DMS153 treated with DMSO at 0.1 percent for 48 hours (cell line): ENCODE results near the gene ZNF785.

Source experiments
- DNase-seq: peaks from one replicate; lab custom pipeline; 2025; ENCODE audit not compliant: unreplicated experiment; lab: John Stamatoyannopoulos, UW

ZNF785 gene

DNA sequence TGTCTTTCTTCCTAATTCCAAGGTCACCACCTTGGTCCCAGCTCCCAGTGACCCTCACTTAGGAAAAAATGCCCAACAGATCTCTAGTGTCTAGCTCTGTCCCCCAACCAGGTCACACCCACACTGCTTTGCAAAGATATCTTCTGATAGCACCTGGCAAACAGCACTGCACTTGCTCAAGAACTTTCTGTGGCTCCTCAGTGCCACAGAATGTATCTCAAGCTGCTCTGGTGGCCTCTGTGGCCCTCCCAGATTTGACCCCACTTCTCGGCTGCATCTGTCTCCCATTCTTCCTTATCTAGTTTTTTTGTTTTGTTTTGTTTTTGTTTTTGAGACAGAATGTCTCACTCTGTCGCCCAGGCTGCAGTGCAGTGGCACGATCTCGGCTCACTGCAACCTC, 19.0 kb downstream of the ZNF785 start:
- no peak for DNase-seq

DNA sequence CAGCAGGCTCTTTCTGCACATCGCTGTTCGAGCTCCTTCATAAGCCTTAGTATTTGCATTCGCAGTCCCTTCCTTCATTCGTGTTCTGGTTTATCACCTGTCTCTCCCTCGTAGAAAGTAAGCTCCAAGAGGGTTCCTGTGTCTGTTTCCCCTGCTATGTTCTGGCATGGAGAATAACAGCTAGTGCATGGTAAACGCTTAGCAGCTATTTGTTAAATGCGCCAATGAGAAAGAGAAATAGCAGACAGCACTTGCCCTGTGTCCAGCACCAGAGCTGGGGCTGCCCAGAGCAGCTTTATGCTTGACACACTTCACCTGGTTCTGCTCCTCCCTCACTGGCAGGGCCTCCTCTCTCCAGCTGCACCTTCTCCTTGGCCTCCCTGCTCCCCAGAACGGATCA, 19.5 kb downstream of the ZNF785 start:
- no peak for DNase-seq

DNA sequence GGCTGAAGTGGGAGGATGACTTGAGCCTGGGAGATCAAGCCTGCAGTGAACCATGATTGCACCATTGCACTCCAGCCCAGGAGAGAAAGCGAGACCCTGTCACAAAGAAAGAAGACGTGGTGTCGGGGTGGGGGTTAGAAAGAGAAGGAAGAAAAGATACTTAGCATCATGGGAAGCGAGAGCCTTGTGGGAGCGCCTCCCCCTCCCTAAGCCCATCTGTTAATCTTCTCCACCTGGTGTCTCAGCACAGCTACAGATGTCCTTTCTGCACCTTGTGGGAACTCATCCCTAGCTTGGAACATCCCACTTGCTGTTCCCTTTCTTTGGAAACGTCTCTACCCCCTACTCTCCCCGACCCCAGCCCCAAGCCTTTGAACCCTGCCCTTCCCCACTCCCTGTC, 20.0 kb downstream of the ZNF785 start:
- no peak for DNase-seq

DNA sequence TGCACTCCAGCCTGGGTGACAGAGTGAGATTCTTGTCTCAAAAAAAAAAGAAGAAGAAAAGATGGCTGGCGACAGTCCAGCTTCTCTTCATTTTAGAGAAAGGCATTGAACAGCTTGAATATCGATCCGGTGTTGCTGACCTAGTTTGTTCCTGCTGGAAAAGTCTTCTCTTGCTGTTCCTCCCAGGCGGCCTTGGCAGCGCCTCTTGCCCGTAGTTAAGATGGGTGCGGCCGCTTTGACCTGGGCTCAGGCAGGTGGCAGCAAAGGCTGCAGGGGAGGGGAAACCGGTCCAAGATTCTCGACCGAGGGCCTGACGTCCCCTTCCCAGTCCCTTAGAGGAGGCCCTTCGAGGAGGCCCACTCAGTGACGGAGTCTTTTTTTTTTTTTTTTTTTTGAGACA, 23.5 kb downstream of the ZNF785 start:
- no peak for DNase-seq

DNA sequence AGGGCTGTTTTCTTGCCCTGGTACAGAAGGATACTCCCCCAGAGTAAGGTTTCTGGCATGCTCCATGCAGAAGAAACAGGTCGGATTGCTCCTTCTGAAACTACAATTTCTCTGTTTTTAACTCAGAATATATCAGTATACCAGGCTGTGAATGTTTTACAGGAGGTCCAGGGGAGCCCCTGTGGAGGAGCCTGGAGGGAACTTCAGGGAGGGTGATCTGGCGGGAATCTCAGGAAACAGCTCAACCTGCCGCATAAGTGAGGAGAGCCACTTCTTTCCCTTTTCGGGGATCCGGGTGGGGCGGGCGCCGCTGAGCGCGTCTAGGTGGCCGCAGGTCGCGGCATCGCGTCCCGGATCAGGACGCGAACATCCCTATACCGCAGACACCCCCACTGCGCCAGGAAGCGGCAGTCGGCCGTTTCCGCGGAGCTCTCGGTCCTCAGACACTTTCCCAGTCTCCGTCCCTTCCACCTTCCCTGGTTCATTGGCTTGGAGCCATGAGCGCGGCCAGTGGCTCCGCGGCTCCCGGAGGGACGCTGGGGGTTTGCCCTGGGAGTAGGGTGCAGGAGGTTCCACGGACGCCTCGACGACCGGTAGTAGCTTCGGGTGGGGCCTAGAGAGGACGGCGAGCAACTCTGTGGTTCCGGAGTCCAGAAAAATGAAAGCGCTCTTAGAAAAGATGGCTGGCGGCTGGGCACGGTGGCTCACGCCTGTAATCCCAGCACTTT, 24.2 kb downstream of the ZNF785 start:
- no peak for DNase-seq

DNA sequence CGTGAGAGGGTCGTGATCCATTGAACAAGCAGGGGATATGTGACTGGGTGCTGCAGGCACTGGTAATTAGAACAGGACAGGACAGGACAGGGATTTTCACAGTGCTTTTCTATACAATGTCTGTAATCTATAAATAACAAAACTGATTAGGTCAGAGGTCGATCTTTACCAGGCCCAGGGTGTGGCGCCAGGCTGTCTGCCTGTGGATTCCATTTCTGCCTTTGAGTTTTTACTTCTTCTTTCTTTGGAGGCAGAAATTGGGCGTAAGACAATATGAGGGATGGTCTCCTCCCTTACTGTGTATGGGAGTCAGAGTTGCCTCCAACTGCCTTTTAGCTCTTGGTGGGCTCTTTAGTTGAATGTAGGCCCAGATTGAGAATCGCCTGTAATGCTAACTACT, 25.8 kb downstream of the ZNF785 start:
- no peak for DNase-seq

DNA sequence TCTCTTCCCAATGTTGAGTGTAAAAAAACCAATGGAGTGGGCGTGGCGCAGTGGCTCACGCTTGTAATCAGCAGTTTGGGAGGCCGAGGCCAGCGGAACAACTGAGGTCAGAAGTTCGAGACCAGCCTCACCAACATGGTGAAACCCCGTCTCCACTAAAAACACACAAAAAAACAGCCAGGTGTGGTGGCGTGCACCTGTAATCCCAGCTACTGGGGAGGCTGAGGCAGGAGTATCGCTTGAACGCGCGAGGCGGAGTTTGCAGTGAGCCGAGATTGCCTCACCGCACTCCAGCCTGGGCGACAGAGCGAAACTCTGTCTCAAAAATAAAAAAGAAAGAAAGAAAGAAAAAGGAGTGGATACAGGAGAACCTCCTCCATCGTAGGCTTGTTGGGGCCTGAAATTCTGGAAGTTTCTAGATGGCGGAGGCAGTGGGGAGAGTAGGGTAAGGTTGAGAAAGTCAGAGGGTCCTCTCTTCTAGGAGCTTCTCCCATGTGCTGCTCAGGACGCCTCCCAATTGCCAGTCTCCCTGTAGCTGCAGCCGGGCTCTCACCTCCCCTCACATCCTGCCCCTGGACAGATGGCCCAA, 26.6 kb downstream of the ZNF785 start:
- DNase-seq = no peak

DNA sequence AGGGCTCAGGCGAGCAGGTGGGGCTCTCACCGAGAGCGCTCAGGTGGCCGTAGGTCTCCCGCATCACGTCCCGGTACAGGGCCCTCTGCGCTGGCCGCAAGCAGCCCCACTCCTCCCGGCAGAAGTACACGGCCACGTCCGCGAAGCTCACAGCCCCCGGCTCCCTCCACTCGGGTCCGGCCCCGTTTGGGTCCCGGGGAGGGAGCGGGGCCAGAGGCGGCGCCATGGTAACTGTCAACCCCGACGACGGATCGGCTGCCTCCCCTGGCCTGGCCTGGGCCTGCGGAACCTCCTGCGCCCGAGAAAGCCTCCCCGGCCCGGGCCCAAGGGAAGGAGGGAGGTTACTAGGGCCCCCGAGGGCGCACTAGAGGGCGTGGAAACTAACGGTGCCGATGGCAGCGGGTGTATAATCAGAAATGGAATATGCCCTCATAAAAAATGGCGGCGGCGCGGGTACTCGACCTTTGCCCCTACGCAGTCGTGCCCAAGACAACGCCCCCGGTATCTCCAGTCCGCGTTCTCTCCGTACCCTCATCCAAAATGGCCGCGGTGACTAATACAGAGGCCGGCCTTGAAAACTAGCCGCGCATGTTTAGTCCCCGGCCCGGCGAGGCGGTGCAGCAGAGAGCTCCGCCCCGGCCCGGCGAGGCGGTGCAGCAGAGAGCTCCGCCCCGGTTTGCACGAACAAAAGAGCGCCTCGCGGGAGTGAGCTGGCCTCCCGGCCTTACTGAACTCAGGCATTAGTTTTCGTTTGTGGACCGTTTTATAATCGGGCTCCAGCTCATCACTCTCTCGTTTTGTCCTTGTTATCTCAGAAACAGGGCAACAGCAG, 27.3 kb downstream of the ZNF785 start, which contains the start of gene ZNF764:
ZNF764 (minus strand) TSS at position 418 of the 832 bp plus-strand sequence; CDS start at position 226, 192 bp downstream.
- peak; percentile 90 for DNase-seq

DNA sequence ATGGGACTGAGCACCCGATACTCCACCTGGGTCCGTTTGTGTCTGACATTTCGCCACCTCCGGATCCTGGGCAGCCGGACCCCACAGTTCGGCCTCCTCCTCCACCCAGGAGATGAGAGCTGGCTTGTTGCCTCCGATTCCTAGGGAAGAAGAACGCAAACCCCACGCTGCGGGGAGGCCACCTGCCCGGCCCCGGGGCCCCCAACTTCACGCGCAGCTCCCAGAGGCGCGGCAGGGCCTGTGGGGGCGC, 27.9 kb downstream of the ZNF785 start:
- DNase-seq = no peak

DNA sequence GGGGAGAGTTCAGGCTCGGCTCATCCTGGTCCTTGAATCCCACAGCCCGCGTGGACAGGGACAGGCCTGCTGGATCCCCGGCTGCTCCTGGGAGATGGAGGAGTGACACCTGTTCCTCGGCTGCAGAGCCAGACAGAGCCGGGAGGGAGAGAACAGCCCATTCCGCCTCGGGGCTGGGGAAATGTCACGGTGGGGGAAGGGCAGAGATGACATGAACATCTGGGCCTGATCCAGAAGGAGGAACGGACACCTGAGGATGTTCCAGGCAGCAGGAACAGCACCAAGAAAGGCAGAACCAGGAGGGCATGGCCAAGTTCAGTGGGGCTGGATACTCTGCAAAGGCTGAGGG, 29.4 kb downstream of the ZNF785 start:
- DNase-seq = no peak

DNA sequence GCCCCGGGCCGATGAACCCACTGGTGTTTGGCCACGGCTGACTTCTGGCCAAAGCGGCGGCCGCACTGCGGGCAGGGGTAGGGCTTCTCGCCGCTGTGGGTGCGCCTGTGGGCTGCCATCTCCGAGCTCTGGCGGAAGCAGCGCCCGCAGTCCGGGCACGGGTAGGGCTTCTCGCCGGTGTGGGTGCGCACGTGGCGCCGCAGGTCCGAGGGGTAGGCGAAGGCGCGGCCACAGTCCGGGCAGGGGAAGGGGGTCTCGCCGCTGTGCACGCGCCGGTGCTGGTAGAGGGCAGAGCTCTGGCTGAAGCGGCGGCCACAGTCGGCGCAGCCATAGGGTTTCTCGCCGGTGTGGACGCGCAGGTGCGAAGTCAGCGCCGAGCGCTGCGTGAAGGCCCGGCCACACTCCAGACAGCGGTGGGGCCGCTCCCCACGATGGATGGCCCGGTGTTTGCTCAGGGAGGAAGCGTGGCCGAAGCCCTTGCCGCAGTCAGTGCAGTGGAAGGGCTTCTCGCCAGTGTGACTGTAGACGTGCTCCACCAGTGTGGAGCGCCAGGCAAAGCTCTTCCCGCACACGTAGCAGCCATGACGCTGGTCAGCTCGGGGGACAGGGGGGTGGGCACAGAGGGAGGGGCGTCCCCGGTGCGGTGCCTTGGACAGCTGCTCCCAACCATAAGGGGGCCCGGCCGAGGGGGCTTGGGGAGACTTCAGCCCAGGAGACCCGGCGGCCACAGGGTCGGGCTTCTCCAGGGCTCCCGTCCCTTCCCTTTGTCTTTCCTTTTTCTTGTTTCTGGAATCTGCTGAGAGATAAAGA, 30.0 kb downstream of the ZNF785 start:
- DNase-seq = no peak

DNA sequence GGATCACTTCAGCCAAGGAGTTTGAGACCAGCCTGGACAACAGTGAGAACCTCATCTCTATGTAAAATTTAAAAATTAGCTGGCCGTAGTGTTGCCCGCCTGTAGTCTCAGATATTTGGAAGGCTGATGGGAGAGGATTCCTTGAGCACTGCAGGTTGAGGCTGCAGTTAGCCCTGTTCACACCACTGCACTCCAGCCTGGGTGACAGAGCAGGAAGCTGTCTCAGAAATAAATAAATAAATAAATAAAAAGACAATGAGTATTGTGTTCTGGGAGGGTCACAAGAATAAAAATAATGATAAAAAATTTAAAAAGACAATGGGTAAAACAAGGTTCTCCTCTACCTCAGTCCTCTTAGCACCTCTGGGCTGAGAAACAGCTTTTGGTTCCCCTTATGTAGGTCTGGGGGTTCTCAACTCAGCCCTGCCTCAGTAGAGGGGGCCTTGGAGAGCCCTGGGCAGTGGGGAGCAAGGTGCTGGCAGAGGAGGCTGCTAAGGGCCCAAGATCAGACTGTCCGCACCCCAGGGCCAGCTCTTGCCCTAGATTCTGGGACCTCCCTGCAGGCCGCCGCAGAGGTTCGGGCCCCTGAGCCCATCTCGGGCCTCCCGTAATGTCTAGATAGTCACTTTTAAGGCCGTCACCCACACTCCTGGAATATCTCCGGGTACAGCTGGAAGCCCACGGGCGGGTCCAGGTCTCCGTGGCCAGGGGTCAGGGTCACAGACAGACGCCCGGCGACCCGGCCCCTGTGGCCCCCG, 30.8 kb downstream of the ZNF785 start:
- DNase-seq = no peak

DNA sequence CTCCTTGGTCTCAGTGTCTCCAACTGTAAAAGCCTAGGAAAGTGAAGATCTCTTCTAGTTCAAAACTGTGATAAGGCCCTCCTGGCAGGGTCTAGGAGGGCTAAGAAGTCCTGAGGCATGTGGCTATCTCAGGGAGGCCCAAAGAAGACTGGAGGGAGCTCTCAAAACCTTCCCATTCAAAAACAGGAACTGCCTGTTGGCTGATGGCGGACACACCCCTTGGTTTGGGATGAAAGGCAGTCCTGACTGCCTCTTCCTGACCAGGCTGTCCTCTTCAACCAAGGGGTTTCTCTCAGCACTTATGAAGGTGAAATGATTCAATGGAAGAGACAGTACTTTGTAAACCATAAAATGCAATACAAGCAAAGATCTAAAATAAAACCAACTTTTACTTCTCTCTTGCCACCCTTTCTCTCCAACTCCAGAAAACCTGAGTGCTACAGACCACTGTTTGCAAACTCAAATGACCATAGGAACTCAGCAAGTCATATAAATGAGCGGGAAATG, 32.1 kb downstream of the ZNF785 start:
- DNase-seq = no peak

DNA sequence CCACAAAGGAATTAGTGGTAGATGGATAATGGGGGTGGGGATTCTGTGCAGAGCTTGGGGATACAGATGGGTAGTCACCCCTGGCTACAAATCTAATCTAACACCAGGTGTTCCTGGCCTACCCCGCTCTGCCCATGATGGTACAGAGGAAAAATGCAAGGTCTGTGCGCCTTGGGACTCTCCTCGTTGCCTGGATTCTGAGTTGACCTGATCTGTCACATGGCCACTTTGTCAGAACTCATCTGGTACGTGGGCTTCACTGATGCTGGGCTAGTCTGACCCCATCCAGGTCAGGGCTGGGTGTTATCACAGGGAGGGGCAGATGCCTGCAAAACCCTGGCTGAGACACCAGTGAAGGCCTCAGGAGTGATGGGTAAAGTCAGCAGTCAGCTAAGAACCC, 32.5 kb downstream of the ZNF785 start:
- no peak for DNase-seq

DNA sequence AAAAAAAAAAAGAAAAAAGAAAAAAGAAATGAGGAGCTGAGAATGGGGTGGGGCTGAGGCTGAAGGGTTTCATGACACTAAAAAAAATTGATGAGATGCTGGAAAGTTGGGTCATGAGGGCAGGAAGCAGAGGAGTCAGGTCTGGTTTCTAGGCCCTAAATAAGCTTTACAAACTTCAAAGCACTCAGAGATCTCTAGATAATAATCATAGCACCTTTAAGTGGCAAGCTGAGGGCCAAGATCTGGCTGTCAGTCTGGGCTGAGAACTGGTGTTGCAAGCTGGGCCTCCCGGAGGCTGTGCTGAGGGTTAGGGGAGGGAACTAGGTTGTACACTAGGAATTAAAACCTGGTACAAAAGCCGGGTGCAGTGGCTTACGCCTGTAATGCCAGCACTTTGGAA, 33.7 kb downstream of the ZNF785 start:
- no peak for DNase-seq

DNA sequence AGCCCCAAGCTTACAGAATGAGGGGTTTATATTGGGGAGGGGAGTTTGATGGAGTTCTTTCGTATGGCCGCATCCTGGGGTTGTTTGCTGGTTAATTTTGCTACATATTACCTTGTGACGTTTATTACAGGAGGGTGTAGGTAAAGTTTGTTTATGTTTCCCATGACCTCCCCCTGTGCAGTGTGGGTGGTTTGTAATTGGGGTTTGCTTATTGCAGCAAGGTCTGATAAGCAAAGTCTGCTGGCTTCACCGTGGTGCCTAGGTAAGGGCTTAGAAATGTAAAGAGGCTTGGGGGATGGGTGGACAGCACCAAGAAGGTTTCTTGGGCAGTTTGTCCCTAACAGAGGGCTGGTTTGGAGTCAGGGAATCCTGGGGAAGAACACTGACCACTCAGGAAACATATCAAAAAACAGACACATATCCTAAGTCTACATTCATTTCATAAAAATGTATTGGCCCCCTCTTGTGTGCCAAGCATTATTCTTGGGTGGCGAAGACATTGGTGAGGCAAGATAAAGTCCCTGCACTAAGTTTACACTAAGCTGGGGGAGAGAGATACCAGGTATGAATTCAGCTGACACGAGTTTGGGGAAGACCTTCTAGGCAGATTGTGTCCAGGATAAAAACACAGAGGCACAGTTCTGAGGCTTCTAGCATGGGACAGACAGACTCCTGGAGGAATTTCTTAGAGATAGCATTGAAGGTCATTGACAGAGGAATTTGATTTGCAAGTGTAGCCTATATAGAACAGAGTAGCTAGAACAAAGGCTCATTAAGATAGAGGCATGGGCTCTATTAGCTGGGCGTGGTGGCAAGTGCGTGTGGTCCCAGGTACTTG, 36.9 kb downstream of the ZNF785 start:
- no peak for DNase-seq

DNA sequence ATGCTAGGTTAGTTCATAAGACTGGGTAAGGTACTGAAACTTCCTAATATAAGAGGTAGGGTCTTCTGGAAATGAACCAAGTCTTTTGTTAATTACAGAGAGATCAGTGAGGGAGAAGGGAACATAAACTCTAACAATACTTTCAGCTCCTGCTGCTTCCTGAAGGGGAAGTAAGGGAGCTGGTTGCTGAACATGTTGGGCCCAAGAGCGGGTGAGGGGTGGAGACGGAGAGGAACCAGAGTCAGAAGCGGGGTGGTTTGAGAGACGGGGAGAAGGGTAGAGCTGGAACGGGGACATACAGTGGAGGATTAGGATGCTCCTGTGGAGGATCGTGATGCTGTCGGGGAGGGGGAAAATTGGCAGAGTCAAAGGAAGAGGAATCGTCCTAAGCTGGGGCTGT, 39.4 kb downstream of the ZNF785 start:
- no peak for DNase-seq

DNA sequence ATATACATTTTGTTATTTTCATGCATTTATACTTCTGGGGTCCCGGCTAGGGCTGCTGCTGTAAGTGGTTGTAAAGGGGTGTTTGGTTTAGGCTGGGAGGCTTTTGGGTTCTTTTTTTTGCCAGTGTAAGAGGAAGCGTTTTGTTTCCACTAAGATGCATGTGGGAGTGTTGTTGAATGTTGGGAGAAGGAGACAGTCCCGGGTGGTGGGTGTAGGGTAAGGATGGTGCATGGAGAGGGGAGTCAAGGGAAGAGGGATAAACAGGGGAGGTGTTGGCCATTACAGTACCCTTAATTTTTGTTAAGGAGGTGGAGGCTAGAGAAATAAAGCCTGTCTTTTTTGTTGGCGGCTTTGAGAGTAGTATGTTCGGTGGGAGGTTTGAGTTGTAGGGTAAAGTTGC, 42.4 kb downstream of the ZNF785 start:
- no peak for DNase-seq

DNA sequence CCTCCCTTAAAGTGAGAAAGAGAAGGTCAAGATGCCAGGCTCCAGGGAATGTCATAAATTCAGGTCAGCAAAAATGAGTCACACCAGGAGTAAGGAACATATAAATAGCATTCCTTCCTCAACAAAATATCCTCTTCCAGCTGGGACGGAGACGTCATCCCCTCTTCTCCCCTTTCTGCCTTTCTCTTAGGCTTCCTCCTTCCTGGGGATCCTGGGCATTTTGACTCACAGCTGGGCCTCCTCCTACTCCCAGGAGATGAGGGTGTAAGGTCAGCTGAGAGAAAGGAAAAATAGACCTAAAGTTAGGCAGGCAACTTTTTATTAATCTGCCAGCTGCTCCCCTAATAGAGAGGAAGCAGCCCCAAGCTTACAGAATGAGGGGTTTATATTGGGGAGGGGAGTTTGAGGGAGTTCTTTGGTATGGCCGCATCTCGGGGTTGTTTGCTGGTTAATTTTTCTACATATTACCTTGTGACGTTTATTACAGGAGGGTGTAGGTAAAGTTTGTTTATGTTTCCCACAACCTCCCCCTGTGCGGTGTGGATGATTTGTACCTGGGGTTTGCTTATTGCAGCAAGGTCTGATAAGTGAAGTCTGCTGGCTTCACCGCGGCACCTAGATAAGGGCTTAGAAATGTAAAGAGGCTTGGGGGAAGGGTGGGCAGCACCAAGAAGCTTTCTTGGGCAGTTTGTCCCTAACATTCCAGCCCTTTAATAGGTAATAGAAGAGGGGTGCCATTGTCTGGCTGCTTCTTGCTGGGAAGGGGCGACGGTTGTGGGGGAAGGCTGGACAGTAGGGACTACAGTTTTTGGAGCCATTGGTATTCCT, 43.8 kb downstream of the ZNF785 start:
- no peak for DNase-seq
